H54 (cell line): ENCODE measurements around the gene IFI44.

Experiments used
- DNase-seq: peaks from one replicate; pipeline ENCODE4 v3.0.0; 2011; ENCODE audit warnings: low spot score, mixed read lengths; ENCODE audit not compliant: insufficient read length
- FAIRE-seq: peaks from 3 replicates; lab custom pipeline; 2011; peaks lifted over from hg19 to GRCh38; lab: Jason Lieb, UNC
- POLR2A ChIP-seq: IDR thresholded peaks from 2 replicates; pipeline ENCODE4 v1.6.1; 2011; ENCODE audit warnings: low read depth, mild to moderate bottlenecking, low read length

Gene IFI44, protein sequence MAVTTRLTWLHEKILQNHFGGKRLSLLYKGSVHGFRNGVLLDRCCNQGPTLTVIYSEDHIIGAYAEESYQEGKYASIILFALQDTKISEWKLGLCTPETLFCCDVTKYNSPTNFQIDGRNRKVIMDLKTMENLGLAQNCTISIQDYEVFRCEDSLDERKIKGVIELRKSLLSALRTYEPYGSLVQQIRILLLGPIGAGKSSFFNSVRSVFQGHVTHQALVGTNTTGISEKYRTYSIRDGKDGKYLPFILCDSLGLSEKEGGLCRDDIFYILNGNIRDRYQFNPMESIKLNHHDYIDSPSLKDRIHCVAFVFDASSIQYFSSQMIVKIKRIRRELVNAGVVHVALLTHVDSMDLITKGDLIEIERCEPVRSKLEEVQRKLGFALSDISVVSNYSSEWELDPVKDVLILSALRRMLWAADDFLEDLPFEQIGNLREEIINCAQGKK

DNA sequence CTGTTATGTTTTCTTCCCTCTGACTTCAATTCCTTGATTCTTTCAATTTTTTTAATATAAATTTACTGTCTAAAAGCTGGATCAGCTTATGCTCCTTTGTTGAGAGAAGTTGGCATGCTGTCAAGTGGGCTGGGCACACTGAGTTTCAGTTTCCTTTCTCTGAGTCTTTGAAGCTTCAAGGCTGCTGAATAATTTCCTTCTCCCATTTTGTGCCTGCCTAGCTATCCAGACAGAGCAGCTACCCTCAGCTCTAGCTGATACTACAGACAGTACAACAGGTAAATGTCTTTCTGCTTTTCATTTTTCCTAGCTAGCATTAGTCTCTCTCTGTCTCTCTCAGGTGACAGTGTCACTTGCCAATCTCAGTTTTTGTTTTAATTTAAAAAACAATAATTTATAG, at the start of gene IFI44:
Gene IFI44, plus strand, starts transcription at position 204 of the 400 bp plus-strand sequence. CDS start 365 bp downstream, outside the sequence.
- peak; percentile 17 for DNase-seq
- TF ChIP-seq POLR2A = 0 out of 2 replicates have a peak, but pooled peaks have one; percentile 9
- peak; percentile 98 for FAIRE-seq

DNA sequence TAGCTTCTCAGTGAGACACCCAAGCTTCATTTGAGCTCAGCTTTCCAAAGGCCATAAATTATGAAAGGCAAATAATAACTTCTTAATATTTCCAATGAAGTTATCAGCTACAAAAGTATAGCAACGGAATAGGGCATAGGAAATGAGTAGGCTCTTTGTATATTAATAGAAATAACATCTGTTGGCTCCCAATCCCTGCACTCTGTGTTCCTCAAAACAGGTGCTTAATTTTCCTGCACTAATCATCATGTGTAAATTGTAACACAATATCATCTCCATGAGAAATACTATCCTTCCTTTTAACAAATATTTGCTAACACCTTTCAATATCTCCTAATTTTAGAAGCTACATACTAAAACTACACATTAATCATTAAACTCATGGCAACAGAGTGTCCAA, 48.6 kb upstream of the IFI44 start:
- no peak for DNase-seq
- FAIRE-seq = no peak
- TF ChIP-seq POLR2A = no peak

DNA sequence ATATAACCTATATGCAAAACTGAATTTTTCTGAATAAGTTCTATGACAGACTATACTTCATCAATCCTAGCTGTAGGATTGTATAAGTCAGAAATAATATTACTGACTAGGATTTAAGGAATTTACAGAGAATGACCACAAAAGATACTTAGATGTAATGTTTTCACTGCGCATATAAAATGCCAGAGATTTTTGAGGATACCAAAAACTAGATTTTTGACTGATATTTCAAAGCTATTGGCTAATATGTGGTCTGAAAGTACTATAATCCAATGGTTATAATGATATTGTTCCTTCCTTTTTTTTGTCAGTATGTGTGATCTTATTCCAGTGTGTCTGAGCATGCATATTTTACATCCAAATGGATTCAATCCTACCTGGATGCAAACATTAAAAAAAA, 46.4 kb upstream of the IFI44 start:
- TF ChIP-seq POLR2A = no peak
- DNase-seq (no peak), FAIRE-seq (no peak)

DNA sequence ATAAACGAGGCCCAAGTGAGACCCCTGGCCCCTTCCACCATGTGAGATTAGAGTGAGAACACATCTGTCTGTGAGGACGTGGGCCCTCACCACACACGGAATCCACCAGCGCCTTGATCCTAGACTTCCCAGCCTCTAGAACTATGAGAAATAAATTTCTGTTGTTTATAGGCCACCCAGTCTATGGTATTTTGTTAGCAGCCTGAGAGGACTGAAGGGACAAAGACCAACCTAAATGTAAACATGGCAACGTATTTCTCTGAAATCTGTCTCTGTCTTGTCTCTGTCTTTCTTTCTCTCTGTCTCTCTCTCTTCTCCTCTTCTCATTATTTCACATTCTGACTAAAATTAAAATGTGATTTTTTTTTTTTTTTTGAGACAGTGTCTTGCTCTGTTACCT, 45.0 kb upstream of the IFI44 start:
- DNase-seq = no peak
- TF ChIP-seq POLR2A = no peak
- FAIRE-seq = no peak

DNA sequence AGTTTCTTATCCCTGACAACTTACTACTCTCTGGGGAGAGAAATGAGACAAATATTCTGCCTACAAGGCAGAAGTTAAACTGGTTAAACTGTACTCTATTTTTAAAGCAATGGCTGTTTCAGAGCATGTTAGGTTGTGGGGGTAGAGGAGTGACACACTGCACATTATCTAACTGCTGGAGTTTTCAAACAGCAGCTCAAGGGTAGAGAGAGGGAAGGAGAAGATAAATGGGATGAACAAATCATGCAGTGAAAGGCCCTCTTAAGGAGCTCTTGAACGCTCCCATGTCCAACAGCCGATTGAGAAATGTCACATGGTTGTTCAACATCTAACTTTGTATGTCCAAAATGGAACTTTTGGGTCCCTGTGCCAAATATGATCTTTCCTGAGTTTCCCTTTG, 43.4 kb upstream of the IFI44 start:
- no peak for TF ChIP-seq POLR2A
- DNase-seq (no peak), FAIRE-seq (no peak)

DNA sequence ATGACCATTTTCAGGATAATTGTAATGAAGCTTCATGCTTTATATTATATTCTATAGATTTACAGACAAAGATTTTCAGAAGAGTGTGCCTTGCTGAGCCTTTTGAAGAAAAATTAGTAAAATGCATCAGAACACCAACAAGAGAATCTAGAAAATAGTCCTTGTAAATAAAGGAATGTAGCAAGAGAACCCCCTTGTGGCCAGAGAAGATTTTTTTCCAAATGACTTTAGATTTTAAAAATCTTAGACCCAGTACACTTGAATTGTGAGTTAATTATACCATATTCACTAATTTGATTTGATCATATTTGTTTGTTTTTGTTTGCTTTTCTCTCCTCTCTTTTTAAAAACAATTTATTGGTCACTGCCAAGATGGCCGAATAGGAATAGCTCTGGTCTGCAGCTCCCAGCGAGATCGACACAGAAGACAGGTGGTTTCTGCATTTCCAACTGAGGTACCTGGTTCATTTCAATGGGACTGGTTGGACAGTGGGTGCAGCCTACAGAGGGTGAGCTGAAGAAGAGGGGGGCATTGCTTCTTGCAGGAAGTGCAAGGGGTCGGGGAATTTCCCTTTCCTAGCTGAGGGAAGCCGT, 42.2 kb upstream of the IFI44 start:
- DNase-seq (no peak), FAIRE-seq (peak; percentile 65)
- no peak for TF ChIP-seq POLR2A

- FAIRE-seq (no peak), DNase-seq (no peak)
- TF ChIP-seq POLR2A = no peak
Measured at GRCh38 chr1:78607944-78608343, 41.7 kb upstream of the IFI44 start.

DNA sequence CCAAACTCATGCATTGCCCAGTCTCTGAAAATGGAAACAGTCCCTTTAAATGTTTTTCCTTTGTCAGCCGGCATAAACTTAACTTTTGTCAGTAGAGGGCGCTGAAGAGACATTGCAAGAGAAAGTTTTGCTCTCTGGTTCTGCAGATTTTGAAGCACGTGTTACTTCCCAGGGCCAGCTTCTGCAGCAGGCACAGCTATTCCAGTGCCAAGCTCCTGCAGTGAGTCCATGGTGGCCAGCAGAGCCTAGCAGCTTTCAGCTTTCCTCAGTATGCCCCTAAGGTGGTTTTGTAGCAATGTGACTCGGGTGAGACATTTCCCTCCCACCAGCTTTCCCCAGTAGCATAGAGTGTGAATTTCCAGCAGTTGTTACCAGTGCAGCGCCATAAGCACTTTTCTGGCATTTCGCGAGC, 32.0 kb upstream of the IFI44 start:
- DNase-seq = peak; percentile 19
- no peak for TF ChIP-seq POLR2A
- peak; percentile 97 for FAIRE-seq

GRCh38 chr1:78619032-78619431, 30.6 kb upstream of the IFI44 start:
- DNase-seq (no peak), FAIRE-seq (no peak)
- TF ChIP-seq POLR2A = no peak

- DNase-seq (no peak), FAIRE-seq (peak; percentile 90)
Measured at GRCh38 chr1:78619446-78619802, 30.2 kb upstream of the IFI44 start.

DNA sequence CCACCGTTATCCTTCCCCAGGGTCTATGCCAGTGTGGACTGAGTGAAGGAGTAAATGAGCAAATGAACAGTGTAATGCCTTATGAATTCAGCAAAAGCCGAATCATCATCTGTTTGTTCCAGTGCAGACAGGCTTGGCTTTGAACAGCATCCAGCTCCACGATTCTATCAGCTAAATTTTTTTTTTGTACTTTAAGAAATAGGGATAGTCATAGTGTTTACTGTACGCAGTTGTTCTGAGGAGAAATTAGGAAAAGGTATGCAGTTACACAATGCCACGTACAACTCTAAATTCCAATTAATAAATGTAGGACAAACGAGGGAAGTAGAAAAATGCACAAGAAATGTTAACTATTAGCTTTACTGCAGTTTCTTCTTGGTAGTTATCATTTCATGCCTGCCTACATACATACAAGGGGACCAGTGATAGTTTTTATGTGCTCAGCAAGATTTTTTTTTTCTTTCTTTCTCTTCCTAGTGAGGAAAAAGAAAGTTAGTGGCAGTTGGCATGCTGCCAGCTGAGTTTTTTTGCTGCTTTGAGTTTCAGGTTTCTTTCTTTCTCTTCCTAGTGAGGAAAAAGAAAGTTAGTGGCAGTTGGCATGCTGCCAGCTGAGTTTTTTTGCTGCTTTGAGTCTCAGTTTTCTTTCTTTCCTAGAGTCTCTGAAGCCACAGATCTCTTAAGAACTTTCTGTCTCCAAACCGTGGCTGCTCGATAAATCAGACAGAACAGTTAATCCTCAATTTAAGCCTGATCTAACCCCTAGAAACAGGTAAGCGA, 29.6 kb upstream of the IFI44 start, which contains the start of gene IFI44L:
Gene IFI44L, plus strand, starts transcription at position 646 of the 777 bp plus-strand sequence. CDS start 7,468 bp downstream, outside the sequence.
- peak; percentile 95 for FAIRE-seq
- TF ChIP-seq POLR2A = no peak
- DNase-seq = no peak

More at GRCh38 chr1:78619446-78619802, 30.2 kb upstream of the IFI44 start:
- TF ChIP-seq POLR2A = no peak

DNA sequence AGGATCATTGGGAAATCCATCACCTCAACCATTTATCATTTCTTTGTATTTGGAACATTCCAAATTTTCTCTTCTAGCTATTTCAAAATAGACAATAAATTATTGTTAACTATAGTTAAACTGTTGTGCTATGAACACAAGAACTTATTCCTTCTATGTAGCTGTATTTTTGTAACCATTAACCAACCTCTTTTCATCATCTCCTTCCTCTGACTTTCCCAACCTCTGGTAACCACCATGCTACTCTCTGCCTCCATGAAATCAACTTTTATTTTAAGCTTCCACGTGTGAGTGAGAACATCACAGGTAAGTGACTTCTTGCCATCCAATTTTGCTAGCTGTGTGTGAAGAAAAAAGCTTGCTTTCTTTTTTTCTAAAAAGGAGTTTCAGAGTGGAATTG, 29.0 kb upstream of the IFI44 start:
- TF ChIP-seq POLR2A = no peak

GRCh38 chr1:78622548-78622947, 27.1 kb upstream of the IFI44 start:
- no peak for FAIRE-seq
- TF ChIP-seq POLR2A = no peak
- DNase-seq = no peak

More for the DNA sequence above, 29.0 kb upstream of the IFI44 start:
- no peak for DNase-seq
- no peak for FAIRE-seq

DNA sequence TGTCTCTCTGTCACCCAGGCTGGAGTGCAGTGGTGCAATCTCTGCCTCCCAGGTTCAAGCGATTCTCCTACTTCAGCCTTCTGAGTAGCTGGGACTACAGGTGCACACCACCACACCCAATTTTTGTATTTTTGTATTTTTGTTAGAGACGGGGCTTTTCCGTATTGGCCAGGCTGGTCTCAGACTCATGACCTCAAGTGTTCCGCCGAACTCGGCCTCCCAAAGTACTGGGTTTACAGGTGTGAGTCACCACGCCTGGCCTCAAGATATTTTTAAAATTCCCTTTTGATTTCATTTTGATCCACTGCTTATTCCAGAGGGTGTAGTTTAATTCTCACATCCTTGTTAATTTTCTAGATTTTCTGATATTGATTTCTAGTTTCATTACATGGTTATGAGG, 25.6 kb upstream of the IFI44 start:
- FAIRE-seq = no peak
- TF ChIP-seq POLR2A = no peak
- DNase-seq = no peak
